HG02943 (cell line): Measurements from ENCODE around the gene NAXE.
"Not testable (repeated sequence)": the region's sequence is repeated elsewhere in the genome, so short reads cannot be mapped to it uniquely, and the experiment has no call there.

Experiments used
- ATAC-seq: cut with Tn5 transposase; IDR thresholded peaks from one replicate; pipeline ENCODE4 v1.9.1; 2021; ENCODE audit warnings: mild to moderate bottlenecking, low read depth, moderate library complexity; ENCODE audit not compliant: unreplicated experiment

NAXE gene

DNA sequence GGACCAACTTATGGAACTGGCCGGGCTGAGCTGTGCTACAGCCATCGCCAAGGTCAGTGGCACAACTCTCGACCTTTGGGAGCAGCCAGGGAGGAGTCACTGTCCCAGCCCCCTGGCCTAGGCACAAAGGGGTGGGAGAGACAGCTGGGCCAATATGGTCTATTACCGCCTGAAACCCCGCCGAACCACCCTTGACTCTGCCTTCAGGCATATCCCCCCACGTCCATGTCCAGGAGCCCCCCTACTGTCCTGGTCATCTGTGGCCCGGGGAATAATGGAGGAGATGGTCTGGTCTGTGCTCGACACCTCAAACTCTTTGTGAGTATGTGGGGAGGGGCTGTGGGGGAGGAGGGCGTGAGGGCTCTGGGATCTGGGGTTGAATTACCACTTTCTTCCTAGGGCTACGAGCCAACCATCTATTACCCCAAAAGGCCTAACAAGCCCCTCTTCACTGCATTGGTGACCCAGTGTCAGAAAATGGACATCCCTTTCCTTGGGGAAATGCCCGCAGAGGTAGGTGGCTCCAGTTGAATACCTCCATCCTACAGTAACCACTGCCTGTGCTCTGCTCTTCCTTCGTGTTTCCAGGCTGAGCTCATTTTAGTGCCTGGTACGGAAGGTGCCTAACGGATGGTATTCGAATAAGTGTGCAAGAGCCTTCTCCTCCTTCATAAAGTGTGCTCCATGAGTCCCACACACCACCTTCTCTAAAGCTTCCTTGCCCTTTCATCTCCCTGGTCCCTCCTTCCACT is 758 bp downstream of the NAXE start:
- no peak for ATAC-seq

DNA sequence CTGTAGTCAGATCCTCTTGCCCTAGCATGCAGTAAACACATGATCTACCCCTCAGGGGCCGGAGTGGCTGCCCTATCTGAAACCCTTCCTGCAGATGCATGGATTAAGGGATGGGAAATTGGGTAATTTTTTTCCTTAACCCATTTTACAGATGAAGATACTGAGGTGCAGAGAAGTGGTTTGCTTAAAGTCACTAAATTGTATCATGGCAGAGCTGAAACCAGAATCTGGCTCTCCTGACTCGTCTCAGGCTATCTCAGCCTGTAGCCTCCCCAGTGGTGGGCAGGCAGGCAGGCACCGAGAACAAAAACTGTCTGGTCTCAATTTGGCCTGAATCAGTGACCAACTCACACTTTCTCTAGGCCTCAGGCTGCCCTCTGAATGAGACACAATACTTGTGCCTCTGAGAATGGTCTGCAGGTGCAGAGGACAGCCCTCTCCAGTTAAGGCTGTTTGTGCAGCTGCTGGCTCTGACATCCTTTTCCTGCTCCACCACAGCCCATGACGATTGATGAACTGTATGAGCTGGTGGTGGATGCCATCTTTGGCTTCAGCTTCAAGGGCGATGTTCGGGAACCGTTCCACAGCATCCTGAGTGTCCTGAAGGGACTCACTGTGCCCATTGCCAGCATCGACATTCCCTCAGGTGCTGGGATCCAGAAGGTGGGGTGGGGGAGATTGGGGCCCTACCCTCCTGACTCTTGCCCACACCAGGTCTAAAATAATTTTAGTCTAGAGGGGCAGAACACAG is 1.5 kb downstream of the NAXE start:
- ATAC-seq = no peak

DNA sequence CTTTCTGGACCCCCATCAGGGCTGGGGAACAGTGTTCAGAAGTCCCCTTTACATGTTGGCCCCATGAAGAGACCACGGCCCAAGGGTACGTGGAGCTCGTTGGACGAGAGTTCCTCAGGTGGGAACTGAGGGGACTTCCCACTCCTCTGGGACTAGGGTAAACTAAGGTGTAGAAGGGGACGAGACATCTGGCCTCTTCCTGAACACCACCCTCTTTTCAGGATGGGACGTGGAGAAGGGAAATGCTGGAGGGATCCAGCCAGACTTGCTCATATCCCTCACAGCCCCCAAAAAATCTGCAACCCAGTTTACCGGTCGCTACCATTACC is 2.0 kb downstream of the NAXE start:
- ATAC-seq = no peak

DNA sequence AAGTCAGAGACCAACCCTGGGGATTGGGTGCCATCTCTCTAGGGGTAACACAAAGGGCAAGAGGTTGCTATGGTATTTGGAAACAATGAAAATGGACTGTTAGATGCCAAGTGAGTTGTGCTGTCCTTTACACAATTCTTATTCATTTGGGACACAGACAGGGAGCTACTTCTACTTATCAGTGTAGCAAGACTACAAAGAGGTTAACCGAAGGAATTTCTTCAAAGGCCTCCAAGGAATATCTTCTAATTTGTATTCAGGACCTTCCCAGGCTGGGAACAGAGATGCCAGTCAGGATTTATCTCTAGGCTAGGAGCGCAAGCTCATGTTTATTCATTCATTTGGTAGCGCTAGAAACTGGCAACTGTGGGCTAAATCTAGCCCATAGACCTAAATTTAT is 2.6 kb downstream of the NAXE start:
- no peak for ATAC-seq

DNA sequence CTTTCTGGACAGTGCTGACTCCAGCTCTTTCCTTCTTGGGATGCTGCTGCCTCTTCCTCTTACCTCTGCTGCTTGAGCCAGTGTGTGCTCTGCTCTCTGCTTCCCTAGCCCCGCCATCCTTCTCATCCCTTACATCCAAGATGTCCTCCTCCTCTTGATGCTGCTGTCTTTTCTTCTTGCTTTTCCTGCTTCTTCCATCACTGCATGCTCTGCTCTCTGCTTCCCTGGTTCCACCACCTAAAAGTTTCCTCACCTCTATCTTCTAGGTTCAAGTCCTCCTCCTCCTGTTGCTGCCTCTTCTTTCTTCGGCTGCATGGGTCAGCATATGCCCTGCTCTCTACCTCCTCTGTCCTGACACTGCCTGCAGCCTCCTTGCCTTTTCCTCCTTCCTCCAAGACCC is 3.4 kb downstream of the NAXE start:
- no peak for ATAC-seq

DNA sequence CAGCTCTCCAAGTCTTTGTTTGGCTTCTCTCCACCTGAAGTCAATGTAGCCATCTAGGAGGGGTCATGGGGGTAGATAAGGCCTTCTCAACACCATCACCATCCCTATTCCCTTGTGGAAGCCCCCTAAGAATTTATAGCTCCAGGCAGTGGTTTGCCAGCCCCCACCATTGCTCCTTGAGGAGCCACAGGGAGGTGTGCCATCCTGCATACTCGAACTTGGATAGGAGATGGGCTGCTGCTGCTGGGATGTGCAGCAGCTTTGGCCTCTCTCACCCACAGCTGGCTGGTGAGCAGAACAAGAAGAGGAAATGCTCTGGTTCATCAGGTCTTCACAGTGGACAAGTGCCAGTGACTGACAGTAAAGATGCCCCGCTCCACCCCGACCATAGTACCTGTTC is 4.8 kb downstream of the NAXE start:
- no peak for ATAC-seq

DNA sequence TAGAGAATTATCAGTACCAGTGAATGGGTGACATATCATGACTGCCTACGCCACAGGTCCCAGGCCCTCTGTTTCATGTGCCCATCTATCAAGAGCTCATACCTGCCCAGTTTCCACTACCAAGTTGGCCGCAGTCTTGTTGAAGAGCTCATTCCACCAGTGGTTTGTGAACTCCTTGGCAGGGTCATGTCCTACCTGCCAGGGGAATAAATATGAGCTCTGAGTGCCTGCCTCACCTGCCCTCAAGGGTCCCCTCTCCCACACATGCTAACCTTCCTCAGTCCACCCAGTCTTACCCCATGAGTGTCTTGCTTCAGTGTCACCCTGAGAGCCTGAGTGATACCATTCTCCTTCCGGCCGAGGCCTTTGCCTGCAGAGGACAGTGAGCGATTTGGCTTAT is 6.5 kb downstream of the NAXE start:
- ATAC-seq = no peak

DNA sequence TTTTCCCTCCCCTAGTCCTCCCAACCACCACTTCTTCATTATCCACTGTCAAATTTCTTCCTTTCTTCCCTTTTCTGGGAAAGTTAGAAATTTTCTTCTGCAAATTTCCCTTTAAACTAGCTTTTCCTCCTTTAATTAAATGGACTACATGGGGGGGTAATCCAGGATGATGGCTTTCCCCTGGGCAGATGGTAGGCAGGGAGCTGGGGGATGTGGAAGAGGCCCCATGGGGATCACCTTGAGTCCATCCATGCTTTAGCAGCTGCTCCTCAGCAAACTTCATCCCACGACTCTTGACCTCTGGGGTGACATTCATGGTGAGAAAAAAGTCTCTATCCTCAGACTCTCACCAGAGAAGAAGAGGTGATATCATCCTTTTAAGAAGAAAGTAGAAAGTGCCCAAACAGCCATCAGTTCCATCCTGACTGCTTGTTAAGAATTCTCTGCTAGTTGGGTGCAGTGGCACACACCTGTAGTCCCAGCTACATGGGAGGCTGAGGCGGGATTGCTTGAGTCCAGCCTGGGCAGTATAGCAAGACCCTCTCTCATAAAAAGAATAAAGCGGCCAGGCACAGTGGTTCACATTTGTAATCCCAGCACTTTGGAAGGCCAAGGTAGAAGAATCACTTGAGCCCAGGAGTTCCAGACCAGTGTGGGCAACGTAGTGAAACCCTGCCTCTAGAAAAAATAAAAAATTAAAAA is 7.3 kb downstream of the NAXE start:
- no peak for ATAC-seq

DNA sequence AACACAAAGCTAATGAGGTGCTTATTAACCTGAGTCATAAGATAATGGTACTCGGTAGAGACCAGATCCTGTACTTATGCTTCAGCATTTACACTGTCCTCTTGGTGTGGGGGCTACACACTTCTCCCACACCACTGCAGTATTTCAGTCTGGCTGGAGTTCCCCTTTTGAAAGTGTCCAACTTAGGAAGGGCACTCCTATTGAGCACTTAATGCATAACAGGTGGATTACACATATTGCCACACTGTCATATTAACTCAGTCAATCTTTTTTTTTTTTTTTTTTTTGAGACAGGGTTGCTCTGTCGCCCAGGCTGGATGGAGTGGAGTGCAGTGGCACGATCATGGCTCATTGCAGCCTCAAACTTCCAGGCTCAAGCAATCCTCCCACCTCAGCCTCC is 8.2 kb downstream of the NAXE start:
- ATAC-seq = no peak

DNA sequence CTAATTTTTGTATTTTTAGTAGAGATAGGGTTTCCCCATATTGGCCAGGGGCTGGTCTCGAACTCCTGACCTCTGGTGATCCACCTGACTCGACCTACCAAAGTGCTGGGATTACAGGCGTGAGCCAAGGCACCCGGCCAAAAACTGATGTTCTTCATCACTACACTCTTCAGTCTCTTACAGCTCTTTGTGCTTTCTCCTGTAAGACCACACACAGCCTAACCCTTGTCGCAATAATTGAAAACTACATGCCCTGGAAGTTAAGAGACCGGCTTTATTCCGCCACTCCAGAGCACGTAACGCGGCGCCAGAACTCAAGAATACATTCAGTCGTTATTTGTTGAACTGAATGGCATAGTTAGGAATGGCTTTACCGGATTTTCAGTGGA is 9.2 kb downstream of the NAXE start:
- ATAC-seq = no peak

DNA sequence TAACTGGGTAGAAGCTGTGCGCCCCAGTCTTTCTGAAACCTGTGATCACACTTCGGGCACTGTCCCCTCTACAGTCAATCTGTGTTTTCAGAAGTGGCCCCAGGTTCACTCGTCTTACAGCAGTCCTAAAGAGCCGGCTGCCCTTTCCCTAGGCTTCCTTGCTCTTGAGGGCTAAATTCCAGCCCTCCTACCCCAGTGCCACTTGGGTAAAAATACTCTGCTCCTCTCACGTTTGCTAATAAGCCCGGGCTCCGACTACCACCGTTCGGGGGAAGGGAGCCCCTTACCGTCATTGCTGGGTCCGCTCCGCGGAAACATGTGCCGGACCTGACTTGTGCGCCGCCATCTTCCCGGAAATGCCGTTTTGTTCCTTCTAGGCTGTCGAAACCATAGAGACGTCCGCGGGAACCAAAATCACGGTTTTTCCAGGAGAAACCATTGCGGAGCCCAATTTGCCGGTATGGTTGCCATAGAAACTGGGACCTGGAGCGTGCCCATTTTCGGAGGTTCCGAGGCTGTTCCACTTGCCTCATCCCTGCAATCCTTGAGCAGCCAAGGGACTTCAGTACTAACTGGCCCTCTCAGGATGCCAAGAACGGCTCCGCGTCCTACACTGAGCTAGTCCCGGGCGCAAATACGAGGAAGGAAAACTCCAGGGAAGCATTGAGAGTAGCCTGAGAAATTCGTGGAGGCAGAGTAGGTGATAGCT is 9.7 kb downstream of the NAXE start, which contains the start of gene GPATCH4:
Gene GPATCH4, minus strand, starts transcription at position 358 of the 709 bp plus-strand sequence.
- ATAC-seq = no peak

DNA sequence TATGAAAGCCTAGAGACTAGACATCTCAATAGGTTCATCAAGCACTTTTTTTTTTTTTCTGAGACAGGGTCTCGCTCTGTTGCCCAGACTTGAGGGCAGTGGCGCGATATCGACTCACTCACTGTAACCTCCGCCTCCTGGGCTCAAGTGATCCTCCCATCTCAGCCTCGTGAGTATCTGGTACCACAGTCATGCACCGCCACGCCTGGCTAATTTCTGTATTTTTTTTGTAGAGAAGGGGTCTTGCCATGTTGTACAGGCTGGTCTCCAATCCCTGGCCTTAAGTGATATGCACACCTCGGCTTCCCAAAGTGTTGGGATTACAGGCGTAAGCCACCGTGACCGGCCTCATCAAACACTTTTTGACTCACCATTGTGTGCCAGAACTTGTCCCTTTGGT is 10.3 kb downstream of the NAXE start:
- ATAC-seq = no peak

DNA sequence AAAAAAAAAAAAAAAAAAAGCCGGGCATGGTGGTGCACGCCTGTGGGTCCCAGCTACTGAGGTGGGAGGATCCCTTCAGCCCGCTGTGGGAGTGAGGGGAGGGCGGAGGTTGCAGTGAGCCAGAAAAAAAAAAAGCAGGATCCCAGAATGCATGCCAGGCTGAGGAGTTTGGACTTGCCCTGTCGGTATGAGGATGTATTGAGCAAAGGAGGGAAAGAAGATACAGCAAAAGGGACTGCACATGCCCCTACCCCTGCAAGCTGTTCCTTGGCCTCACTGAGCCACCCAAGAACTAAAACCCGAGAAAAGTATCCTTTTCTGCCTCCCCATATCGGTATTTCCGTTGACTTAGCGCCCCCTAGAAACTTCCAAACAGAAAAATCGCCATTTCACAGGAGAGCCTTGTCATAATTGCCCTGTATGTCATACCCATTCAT is 11.0 kb downstream of the NAXE start:
- ATAC-seq = no peak

DNA sequence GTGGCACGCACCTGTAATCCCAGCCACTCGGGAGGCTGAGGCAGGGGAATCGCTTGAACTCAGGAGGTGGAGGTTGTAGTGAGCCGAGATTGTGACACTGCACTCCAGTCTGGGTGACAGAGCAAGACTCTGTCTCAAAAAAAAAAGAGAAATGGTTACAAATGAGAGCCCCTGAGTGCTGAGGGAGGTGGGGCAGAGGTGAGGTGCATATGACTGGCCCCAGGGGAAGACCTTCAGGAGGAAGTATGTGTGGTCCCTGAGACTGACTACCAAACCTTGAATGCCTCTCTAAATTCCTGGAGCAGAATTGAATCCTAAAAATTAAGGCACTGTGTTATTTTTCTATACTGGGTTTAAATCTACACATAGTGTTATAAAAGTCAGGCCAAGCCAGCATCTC is 15.8 kb downstream of the NAXE start:
- ATAC-seq = not testable (repeated sequence)

DNA sequence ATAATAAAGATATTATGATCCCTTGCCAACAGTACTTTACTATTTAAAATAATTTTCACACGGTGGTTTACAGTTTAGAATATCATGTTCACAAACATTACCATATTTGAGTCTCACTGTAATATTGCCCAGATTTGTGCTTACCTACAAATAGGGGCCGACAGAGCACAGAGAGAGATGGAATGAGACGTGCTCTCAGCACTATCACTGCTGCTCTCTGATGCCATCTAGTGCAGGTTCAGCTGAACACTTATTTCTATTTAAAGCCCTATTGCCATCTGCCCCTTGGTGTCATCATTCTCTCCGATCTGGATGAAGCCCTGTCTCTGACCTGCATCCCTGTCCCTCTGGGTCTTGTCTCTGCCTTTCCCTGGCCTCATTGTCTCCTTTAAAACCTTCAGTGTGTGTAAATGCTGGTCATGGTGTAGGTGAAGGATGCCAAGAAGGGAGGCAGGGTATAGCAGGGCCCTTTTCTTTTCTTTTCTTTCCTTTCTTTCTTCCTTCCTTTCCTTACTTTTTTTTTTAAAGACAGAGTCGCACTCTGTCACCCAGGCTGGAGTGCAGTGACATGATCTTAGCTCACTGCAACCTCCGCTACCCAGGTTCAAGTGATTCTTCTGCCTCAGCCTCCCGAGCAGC is 16.6 kb downstream of the NAXE start:
- no peak for ATAC-seq

DNA sequence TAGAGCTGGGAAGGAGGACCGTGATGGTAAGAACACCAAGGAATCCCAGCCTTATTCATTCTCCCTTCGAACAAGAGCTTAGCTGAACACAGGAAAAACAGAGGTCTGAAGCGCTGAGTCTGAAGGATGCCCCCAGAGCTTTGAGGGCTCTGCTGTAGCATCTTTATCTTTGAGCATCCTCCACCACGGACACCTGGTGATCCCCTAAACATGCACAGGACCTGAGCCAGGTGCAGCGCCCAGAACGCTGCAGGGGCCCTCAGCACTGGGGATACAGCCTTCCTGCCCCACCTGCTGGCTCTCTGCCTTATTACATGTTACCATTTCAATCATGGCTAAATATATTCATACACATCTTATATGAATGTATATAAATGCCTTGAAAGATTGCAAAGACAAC is 17.4 kb downstream of the NAXE start:
- no peak for ATAC-seq

DNA sequence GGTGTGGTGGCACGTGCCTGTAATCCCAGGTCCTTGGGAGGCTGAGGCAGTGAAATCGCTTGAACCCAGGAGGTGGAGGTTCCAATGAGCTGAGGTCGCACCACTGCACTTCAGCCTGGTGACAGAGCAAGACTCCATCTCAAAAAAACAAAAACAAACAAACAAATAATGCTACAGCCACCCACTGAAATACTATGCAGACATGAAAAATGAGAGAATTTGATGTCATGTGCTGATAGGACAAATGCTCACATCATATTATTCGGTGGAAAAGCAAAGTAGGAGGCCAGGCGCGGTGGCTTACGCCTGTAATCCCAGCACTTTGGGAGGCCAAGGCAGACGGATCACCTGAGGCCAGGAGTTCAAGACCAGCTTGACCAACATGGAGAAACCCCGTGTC is 18.5 kb downstream of the NAXE start:
- ATAC-seq = not testable (repeated sequence)

DNA sequence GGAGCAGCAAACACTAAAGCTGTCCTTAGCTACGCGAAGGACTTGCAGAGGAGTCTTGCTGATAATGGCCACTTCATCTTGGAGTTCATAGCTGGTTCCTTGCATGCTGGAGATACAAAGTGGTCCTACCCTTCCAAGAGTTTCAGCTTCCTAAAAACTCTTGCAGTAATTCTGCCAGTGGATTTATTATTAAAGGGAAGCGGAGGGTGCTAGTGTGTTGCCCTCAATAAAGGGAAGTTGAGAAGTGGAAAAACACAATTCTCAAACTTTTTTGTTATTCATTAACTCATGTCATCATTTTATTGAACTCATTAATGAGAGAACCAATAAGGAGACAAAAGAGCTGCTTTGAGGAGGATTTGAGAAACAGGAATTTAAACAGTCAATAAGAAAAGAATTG is 21.1 kb downstream of the NAXE start:
- no peak for ATAC-seq

DNA sequence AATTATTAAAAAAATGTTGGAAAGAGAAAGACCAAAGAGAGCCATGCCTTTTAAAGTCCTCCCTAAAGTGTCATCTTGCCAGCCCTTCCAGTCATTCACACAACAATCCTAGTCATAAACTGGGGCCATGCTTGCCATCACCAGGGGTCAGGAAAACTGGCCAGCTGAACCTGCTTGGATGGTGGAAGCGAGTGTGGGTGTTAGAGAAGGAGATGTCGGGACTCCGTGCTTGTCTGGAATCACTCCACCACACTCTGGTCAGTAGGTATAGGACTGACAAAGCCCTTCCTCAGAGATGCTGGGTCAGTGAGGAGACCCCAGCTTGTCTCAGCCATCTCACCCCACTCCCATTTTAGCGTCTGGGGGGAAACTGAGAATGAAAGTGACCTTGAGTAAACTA is 24.4 kb downstream of the NAXE start:
- ATAC-seq = no peak

DNA sequence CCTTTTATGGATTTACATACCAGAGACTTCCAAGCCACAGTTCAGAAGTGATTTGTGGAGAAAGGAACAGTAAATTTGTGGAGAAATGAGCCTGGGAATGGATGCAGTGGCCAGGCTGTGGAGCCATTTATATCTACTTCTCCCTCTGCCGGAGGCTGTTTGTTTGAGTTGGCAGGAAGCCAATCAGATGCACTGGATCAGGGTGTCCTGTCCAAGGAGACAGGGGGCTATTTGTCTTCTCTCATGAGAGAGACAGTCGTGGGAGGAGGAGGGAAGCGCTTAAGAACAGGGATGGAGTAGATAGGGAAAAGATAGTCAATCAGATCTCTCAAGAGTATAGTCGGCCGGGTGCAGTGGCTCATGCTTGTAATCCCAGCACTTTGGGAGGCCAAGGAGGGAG is 24.9 kb downstream of the NAXE start:
- no peak for ATAC-seq
